Measurements from ENCODE around the gene FBXL16.

FBXL16 gene

DNA sequence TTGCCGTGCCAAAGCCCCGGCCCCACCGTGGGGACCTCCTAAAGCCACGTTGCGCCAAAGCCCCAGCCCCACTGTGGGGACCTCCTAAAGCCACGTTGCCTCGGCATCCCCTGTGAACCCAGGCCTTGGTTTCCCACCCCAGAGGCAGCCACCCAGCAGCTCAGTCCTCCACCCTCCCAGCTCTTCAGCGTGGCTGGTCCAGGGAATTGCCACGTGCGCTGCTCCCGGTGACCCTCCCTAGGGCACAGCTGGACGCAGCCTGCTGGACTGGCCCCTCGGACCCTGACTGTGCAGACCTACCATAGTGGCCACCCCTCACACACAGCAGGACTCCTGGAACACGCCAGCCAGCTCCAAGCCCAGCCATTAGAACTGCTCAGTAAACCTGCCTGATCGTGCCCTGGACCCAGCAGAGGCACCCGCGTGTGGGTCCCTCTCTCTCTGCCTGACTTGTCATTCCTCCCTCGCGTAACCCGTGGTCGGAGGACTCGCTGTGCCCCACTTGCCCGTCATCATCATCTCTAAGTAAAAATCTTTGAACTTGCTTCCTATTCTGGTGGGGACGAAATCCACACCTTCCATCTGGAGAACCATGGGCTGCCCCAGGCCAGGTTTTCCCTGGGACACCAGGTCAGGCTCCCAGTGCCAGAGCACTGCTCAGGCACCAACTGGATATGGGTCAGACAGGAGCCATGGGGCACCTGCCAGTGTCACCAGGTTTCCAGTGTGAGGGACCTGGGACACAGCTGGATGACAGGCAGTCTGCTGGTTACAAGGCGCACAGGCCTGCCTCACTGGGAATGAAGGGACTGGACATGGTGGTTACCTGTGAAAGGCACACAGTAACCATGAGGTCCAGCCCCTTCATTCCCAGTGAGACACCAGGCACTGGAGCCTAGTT is 29.6 kb upstream of the FBXL16 start:
- no peak for DNase-seq

DNA sequence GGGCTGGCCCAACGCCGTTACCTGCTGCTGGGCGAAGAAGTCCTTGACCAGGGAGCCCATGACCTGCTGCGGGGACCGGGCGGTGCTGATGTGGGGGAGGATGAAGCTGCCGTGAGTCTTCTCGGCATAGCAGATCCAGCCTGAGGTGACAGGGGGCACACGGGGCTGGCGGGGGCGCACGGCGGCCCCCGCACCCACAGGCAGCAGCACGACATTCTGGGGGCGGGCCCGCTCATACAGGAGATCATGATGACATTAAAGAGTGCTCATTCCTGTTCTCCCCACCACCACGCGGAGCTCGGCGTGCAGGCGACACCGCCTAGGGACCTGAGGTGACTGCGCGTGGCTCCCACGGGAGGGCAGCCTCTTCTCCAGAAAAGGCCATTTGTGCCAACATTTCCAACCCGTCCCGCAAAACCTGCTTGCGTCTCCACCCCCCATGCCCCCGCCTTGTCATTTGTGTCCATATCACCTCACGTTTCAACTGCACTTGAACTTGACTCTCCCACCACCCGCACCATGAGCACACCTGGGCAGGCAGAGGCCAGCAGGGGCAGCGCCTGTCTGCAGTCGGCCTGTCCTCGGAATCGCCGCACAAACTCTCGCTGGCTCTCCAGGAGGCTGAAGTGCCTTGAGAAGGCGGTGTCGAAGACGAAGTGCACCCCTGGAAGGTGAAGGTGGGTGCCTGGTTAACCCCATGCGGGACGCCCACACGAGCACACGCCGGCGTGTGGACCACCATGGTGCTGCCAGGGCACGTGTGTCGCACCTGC is 28.8 kb upstream of the FBXL16 start:
- DNase-seq = no peak

DNA sequence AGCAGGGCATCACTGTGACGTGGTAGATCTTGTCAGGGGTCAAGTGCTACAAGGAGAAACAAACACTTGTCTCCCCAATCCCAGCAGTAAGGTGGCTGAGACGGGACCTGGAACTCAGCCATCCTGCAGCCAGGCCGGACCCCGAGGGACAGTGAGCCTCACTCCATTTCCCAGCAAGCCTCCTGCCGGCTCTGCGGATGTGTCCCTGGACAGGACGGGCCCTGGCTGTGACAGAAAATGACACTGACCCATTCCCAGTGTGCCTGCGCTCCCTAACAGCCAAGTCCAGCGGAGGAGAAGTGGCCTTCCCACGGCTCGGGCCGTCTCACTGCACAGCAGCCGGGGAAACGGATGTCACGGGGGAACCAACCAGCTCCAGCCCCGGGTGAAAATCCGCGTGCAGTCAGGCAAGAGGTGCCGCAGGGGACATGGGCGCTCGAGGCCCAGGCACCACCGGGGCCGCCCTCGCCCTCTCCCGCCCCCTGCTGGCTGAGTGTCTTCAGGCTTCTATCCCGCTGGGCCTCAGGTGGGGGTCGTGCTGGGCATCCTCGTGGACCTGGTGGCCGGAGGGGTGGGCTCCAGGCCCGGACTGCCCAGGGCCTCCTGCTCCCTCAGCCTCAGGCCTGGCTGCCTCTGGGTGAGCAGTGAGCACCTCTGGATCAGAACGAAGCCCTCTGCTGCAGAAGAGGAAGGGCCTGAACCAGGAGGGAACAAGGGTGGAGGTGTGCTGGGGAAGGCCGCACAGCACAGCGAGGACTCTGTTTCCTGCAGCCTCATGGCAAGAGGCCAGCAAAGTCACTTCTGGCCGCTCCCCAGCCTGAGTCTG is 28.0 kb upstream of the FBXL16 start:
- no peak for DNase-seq

DNA sequence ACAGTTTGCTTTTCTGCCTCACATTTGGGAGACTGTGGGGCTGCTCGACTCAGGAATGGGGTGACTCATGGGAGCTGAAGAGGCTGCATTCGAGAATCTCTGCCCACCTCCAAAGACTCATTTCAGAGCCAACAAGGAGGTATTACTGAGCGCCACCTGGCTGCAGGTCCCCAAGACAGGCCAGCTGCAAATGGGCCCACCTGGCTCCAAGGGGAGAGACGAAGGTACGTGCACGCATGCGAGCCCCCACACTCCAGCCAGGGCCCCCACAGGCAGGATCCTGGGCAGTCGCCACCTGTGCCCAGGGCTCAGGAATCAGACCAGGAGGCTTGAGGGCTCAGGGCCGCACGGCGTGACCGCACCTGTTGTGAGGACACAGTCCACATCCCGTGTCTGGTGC is 27.3 kb upstream of the FBXL16 start:
- DNase-seq = no peak

DNA sequence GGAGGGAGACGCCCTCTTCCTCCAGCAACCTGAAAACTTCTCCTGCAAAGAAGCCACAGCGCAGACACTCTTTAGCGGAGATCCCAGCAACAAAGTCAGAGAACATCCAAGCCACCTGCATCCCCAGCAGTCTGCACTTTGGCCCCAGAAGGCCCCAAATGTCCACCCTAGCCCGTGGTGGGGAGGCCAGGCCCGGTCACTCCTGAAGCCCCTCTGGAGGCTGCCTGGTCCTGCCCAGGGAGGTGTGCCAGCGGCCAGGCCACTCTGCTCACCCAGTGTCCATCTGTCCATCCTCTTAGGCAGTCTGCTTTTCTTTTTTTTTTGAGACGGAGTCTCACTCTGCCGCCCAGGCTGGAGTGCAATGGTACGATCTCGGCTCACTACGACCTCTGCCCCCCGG is 26.7 kb upstream of the FBXL16 start:
- no peak for DNase-seq

DNA sequence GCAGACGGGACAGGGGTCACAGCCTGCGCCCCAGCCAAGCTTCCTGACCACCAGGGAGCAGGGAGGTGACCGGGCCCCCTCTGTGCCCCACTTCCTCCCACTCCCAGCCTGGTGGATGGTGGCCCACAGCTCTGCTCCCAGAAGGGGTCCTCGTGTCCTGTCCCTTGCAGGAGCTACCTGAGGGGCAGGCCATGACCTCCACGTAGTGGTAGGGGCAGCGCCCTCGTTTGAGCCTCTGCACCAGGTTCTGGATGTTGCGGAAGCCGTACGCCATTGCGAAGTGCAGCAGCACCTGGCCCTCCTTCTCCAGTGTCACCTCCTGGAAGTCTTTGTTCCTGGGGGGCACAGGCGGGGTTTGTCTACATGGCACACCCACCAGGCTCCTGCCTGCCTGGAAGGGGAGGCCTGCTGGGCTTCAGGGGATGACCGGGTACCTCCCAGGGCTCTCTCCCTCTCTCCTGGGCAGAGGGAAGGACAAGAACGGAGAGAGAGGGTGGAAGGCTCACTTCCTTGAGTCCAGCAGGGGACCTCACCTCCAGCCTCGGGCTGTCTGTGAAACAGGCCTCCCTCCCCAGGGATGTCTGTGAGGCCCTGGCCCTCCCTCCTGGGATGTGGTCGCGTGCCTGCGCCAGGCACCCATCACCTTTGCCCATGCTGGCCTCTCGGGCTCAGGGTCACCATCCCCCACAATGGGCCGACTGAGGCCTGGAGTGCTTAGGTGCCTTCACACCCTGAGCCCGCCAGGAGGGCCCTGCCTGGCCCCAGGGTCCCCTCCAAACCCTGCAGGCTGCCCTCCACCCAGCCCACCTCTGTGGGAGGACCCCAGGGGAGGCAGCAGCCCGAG is 25.3 kb upstream of the FBXL16 start:
- no peak for DNase-seq

- no peak for DNase-seq
Observed at GRCh38 chr16:729768-730665, 24.4 kb upstream of the FBXL16 start.

GRCh38 chr16:728890-729744 is 23.5 kb upstream of the FBXL16 start:
- DNase-seq = no peak

DNA sequence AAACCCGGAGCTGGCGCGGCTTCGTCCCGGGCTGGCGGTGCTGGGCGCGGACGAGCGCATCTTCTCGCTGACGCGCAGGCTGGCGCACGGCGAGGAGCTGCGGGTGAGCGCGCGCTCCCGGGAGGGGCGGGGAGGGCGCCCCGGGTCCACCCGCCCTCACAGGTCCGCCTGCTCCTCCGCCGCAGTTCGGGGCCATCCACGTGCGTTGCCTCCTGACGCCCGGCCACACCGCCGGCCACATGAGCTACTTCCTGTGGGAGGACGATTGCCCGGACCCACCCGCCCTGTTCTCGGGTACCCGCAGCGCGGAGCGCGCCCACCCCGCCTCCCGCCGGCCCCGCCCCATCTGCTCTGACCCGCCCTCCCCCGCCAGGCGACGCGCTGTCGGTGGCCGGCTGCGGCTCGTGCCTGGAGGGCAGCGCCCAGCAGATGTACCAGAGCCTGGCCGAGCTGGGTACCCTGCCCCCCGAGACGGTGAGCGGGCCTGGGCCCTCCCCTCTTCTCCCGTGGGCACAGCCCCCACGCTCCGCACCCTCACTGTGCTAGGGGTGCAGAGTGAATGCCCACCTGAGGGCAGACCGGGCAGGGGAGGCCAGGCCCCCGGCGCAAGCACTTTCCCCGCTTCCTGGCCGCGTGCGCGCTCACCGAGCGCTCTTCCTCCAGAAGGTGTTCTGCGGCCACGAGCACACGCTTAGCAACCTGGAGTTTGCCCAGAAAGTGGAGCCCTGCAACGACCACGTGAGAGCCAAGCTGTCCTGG is 22.7 kb upstream of the FBXL16 start:
- peak; percentile 33 for DNase-seq

DNA sequence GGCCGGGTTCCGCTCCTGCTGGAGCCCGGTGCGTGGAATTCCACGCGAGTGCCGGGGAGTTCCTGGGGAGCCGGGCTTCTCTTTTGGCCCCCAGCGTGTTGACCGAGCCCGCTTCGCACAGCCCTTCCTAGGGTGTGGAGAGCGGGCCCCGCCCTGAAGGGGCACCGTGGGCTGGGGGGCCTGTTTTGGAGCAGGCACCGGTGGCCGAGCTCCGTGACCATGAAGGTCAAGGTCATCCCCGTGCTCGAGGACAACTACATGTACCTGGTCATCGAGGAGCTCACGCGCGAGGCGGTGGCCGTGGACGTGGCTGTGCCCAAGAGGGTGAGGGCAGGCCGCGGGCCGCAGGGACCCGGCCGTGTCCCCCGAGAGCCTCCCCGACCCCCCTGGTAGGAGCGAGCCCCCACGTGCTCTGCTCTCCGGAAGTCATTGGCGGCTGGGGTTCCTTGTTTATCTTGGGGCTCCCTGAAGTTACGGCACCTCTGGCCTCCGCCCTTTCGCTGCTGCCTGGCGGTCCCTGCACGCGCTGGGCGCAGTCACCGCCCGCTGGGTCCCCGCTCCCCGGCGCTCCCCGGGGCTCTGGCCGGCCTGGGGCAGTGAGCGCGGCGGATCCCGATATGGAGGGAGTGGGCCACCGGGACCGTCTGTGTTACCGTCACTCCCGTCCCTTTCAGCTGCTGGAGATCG is 21.8 kb upstream of the FBXL16 start:
- DNase-seq = no peak

DNA sequence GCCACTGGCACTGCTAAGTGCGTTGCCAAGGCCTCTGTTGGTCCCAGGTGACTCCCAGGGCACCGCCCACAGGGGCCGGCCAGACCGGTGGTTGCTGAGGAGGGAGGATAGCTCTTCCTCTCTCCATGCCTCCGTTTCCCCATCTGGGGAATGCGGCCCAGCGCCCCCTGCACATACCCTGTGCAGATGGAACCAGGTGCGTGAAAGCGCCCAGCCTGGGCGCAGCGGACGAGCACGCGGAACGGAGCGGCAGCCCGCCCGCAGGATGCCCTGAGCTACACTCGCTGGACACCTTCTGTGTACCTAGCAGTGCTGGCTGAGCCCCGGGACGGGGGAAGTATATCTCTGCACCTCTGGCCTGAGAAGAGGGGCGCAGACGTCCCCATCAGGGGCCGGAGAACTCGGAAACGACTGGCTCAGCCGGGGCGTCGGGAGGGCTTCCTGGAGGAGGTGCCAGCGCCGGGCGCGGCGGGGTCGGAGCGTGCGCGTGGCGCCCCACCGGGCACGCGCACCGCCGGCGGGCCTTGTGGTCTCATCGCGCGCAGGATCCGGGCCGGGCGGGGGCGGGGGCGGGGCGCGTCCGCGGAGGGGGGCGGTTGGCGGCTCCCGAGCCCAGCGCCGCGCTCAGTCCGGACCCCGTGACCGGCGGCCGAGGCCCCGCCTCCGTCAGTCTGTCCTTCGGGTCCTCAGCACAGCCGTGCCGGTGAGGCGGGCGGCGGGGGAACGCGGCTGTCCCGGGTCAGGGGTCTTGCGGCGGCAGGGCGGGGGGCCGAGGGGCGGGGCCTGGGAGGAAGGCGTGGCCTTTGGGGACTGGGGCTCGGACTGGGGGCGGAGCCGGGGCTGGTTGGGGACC is 21.1 kb upstream of the FBXL16 start, which contains the start of the genes CCDC78 and HAGHL:
CCDC78 (minus strand) TSS at position 6 of the 853 bp plus-strand sequence. CDS start 76 bp downstream, outside the sequence.
HAGHL (plus strand) TSS at position 669 of the 853 bp plus-strand sequence. CDS start 404 bp downstream, outside the sequence.
- peak; percentile 12 for DNase-seq

GRCh38 chr16:726188-726437 is 20.5 kb upstream of the FBXL16 start:
- peak; percentile 17 for DNase-seq

- DNase-seq = no peak
Observed at GRCh38 chr16:725463-726187, 20.0 kb upstream of the FBXL16 start.

GRCh38 chr16:725041-725376 is 19.4 kb upstream of the FBXL16 start:
- no peak for DNase-seq

DNA sequence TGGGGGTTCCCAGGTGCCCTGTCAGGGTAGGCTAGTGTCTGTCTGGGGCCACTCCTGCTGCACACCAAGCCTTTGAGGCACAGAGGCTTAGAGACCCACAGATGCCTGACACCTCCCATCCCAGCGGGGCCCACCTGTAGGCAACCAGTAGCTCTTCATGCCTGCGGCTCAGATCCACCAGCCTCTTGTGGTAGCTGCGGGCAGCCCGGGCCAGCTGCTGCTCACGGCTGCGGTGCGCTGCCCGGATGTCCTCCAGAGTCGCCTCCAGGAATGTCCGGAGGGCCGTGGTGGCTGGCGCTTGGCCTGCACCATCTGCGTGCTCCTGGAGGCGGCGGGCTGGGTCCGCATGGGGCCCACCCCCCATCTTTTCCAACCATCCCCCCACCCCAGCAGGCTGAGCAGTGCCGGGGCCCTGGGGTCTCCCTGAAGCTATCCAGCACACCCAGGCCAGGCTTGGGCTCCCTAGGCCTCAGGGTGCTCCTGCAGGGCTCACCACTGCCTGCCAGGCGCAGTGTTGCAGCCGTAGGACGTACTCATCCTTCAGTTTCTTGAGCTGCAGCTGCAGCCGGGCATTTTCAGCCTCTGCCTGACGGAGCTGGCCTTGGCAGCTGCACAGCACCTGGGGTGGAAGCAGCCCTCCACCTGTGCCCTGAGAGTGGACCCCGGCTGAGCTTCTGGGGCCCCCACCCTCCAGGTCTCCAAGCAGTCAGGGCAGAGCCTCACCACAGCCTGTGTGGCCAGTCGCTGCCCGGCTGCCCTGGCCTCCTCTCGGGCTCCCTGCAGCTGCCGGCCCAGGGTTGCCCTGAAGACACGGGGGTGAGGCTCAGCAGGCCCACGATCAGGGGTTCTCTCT is 18.8 kb upstream of the FBXL16 start:
- no peak for DNase-seq

- DNase-seq = no peak
Observed at GRCh38 chr16:723695-724094, 18.1 kb upstream of the FBXL16 start.

Data from NCI-H1436 (cell line).